Medulla oblongata (tissue), 1 donor: ENCODE data around the gene EXOC2.
"Not testable (repeated sequence)": the region's sequence is repeated elsewhere in the genome, so short reads cannot be mapped to it uniquely, and the experiment has no call there.

Source experiments
- DNase-seq: peaks from one replicate; pipeline ENCODE4 v3.0.0-alpha.2; 2015; ENCODE audit errors: extremely low spot score

The EXOC2 gene

DNA sequence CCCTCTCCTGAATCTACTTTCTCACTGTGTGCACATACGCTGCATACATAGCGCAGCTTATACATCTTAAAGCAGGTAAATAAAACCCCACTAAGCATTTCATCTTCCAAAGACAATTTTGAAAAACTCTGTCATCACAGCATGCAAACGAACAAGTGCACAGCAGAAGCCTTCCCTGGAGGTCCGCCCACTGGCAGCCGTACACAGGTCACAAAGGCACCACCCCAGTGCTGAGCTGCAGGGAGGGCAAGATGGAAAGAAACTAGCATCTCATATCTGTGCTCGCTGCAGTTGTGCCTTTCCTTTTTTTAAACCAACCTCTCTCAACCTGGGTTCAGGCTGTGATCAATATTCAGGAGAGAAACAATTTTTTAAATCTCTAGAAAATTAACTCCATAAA is 109.3 kb downstream of the EXOC2 start:
- DNase-seq = no peak

DNA sequence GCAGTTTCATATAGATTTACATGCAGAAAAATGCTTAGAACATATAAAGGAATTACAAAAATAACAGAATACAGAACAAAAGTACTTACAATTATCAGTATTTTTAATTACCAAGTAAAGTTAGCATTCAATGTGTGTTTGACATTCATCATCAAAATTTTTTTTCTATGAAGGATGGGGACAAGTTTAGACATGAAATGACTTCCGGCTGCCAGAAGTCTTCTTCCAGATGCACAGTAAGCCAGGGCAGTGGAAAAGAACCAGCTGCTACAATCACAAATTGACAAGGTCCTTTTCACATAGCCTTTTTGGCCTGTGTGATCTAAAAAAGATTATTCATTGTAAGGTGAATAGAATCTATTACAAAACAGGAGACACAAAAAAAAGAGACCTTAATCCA is 109.8 kb downstream of the EXOC2 start:
- no peak for DNase-seq

DNA sequence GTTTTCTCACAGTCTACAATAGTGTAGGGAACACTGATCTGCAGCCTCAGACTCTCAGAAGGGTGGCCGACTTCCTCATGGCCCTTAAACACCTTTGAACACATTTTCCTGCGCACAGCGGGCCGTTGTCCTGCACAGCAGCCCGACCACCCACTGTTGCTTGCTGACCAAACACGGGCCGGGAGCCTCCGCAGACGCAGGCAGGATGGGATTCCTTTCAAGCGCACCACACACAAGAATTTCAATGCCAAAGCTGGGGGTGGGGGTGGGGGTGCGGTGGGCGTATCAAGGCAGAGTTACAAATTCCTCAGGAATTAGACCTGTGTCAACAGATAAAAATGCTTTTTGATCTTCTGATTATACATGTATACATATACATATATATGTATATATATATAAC is 110.6 kb downstream of the EXOC2 start:
- DNase-seq = no peak

DNA sequence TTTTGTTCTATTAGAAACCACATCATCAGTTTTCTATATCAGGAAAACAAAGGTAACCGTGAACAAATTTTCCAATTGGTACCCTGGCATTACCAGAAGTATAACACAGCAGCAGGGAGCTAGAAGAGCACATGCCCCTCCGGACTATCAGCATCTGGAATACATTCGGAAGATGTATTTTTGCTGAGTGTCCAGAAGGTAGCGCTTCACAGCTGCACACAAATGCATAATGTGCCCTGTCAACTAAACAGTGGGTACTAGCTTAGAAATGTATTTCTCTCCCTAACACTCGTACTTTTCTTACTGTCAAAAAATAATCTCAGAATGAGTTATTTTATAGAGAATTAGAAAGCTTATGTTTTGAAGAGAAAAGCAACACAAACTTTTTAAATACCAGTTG is 113.6 kb downstream of the EXOC2 start:
- DNase-seq = no peak

DNA sequence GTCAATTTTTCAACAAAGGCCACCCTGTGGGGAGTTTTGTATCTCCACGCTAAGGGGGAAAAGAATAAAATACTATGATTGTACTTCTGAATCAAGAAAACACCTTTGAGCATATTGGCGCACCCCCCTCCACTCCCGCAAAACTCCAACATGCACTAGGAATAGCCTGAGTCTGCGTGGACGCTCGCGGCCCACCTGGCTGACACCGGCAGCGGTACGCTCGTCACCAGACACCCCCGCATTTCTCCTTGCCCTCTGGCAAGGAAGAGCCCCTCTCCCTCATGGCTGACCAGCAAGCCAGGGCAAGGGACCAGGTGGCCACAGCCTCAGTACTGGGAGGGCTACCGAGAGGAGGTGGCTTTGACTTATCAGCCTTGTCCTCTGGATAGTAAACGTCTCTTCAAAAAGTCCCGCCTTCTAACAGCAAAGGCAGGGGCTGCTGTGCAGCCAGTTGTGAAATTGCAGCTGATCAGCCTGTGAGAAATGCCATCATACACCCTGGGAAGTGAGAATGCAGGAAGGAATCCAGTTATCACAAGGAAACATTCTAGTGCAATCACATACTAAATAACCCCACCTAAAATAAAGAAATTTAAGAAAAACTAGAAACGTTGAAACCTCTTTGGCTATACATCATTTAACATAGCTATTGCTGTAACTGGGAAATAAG is 120.2 kb downstream of the EXOC2 start:
- DNase-seq = no peak

DNA sequence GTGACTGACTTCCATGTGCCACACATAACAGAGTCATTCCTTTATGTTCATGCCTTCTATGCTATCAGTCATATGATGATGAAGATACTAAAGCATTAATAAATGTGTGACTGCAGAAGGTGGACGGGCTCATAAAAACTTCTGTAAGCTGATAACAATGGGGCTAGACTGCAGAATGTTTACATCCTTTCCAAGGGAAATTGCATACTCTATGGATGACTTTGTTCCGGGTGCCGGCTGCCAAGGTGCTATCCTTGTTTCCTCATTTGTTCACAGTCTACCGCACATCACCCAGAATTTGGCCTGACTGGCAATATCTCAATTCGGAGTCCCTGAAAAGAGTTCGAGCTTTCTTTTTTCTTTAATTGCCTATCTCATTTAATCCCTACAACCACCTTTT is 121.0 kb downstream of the EXOC2 start:
- no peak for DNase-seq

DNA sequence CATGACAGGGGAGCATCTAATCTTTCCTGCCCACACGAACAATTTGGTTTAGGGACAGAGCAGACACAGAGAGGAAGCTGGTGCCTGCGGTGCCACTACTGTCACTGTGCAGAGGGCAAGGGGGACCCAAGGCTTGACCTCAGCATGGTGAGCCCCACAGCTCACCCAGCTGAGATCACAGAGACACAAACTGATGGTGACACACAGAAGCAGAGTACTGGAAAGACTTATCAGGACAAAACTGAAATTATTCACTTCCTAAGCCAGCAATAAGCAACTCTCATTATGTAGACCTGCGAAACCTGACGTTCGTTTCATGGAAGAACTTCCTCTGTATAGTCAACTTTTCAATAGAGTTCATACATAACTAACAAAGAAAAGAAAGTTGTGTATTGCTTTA is 122.1 kb downstream of the EXOC2 start:
- DNase-seq = no peak

DNA sequence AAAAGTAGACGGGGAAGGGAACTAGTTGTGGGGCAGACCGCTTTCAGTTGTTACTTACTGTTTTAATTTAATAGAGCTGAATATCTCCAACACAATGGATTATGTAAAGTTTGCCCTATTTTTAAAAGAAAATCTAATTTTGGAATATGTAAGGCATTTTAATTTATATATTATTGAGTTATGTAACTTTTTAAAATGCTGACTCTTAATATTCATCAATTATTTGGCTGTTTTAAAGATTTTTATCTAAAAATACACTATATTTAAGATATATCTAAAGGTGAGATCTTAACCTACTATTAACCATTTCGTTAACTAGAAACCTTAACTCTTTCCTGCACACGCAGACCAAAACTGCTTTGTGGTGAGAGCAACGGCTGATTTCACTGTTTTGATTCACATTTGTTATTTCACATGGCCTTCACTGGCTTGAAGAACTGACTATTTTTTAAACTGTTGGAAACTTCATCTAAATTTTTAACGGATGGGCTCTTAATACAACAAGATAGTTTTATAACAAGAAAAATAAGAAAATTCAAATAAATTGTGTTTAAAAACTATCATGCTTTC is 123.9 kb downstream of the EXOC2 start:
- DNase-seq = no peak

DNA sequence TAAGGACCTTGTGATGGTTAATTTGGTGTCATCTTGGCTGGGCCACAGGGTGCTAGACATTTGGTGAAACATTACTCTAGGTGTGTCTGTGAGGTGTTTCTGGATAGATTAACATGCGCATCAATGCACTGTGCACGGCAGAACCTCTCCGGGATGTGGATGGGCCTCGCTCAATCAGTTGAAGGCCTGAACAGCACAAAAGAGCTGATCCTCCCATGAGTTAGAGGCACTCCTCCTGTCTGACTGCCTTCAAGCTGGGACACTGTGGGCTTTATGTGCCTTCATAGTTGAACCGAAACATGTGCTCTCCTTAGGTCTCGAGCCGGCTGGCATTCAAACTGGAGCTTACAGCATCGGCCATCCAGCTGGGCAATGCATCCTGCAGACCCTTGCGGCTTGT is 124.9 kb downstream of the EXOC2 start:
- DNase-seq = no peak

DNA sequence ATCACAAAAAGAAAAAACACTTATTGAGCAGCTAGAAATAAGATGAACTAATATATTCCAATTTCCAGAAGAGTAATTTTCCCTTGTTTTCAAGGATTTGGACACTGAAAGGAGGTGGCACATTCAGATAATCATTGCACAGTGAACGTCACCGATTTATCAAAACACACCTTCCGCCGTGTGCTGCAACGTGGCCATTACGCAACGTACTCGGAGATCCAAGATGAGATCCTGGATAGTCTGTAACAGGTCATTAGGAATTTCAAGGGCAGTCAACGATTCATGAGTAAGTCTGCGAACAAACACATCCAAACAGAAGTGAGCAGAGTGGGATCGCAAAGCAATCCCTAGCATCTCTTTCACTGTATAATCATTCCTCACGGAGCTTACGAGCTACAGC is 129.1 kb downstream of the EXOC2 start:
- no peak for DNase-seq

DNA sequence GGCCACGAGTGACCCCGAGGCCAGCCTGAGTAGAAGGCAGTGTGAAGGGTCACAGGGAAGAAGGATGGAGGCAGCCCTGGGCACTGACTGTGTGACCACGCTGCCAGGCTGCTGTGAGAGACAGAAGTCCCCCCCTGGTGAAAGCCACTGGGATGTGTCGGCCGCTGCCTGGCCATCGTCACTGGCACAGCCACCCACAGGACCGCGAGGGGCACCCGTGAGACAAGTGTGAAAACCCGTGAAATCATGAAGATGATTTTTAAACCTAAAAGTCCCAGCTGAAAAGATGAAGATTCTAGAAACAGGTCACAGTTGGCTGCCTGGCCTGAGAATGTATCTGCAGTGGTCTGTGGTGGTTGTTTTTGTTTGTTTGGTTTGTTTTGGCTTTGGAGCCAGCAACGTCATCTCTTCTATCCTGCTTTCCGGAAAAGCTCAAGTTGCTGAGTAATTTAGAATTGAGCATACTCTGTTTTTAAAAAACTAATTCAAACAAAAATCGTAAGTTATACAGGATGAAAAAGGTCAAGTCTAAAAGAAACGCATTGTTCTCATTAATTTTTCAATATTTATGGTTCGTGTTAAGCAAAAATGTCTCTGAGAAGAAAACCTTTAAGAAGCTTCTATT is 130.8 kb downstream of the EXOC2 start:
- DNase-seq = no peak

DNA sequence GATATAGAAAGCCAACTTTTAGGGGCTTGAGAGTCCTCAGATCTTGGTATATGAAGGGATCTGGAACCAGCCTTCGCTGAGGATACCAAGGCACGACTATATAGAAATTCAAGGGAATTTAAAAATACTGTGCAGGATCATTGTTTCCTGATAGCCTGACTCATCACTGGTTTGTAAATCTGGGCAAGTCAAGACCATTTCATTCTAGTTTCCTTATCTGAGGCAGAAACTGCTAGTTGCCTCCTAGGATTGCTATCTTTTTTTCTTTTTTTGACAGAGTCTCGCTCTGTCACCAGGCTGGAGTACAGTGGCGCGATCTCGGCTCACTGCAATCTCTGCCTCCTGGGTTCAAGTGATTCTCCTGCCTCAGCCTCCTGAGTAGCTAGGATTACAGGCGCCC is 131.6 kb downstream of the EXOC2 start:
- not testable (repeated sequence) for DNase-seq

DNA sequence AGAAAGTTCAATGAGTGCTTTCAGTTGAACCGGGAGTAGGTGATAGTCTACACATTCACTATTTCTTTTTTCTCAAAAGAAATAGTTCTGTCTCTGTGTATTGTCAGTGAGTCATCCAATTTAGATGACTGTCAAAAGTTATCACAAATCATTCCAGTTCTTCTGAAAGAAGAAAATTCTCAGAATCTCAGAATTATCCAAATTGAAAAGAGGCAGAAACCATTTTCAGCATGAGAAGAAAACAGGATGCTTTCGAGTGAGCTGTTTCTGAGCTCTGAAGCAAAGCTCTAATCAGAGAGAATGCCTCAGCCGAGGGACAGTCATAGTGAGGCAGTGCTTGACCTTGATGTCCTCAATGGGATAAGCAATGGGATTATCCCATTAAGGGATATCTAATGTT is 134.0 kb downstream of the EXOC2 start:
- no peak for DNase-seq

DNA sequence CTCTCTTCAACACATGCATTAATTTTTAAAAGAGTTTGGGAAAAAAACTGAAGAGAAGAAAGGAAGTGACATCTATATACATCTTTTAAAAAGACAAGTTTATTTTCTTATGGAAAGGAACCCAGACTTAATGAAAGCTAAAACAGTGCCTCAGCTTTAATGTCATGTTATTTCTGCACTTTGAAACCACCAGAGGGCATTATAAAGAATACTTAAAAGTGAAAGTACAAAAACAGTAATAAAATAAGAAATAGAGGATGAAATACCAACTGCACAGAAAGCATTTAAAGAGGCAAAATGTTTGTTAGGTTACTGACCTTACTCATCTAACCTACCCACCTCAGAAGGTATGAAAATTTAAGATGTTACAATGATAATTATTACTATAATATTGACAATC is 134.8 kb downstream of the EXOC2 start:
- DNase-seq = no peak

DNA sequence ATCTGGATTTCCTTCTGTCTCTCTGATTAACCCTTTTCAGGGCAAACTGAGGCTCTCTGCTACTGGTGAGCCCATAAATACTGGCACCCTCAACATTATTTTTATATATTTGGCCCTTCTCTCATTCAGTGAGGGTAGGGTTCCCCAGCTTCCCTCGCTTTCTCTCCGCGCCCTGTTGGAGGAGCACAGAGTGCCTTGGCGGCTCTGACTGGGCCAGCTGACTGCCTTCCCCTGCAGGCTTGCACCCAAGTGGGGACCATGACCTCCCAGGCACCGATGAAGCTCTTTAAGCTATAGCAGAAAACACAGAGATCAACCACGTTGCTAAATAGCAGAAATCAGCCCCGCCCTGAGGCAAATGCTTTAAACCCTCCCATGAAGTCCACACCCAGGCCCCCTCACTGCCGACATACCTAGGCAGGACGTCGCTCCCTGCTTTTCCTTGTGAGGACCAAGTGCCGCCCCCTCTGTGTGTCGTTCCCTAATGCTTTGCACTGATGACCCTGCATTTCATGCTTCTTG is 141.0 kb downstream of the EXOC2 start:
- no peak for DNase-seq

DNA sequence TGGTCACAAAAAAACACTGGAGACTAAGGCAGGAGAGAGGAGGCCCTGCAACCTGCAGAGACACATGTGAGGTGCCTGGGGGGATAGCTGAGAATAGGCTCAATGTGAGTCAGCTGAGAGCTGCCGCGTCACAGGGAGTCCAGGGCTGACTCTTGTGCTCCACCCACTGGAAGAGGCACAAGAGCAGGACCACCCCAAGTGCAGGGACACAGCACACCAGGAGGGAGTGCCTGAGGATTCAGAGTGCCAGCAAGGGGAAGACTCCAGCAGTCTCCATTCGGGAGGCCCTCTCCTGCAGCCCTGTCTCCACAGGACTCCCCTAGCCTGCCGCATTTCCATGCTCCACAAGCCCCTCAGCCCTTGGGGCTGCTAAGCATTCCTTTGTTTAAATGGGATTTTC is 141.5 kb downstream of the EXOC2 start:
- DNase-seq = peak; percentile 24

DNA sequence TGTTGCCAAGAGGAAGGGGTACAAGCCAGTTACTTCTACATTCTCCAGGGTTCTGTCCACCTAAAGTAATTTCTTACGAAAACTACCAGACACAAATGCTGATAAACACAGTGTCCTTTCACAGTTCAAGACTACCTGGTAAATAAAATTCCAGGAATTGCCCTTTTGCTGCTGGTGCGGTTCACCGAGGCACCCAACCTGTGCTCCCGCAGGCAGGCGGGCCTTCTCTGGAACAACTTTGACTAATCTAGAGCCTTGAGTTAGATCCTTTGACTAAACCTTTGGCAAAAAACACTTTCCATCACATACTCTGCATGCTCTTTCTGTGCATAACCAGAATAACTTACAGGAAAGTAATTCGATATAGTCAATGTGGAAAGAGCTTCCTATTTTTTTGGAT is 143.0 kb downstream of the EXOC2 start:
- DNase-seq = no peak

DNA sequence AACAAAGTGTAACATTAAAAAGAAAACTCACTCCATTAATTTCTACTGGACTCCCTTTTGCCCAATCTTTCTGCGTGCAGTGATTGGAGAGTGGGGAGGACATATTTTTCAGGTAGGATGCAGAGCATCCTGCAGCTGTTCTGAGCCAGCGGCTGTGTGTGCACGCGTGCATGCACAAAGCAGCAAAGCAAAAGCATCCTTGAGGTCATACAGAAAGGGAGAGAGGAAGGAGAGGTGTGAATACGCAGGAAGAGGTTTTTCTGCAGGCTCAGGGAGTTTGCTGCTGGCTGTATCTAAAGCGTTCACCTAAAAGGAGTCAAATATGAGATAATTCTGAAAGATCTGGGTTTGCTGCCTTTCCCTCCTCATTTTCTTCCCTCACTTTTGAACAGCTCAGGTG is 144.4 kb downstream of the EXOC2 start:
- DNase-seq = no peak

DNA sequence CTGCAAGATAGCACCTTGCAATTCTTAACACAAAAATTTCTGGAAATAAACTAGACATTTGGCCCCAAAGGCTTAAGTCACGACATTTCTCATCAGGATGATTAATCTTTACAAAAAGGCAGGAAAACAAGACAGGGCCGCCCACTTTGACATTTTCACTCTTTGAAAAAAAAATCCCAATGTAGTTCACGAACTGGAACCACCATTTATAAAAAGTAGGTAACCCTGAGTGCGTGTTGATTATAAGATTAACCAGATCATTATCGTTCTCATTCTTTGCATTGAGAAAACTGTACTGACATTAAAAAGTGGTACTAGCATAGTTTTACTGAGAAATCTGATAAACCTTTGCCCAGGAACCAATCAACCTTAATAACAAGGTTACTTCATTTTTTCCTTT is 144.8 kb downstream of the EXOC2 start:
- no peak for DNase-seq

DNA sequence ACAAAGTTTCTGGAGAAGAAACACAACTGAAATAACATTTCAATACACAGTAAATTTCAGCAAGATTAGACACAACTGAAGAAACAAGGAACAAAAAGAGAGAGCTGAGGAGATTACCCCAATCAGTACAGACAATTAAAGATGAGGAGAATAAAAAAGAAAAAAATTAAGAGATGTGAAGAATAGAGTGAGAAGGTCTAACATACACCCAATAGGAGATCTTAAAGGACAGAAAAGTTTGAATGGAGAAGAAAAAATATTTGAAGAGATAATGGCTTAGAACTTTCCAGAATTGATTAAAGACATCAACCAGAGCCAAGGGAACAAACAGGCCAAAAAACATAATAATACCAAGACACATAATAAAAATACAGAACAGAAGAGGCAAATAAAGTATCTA is 152.4 kb downstream of the EXOC2 start:
- no peak for DNase-seq

DNA sequence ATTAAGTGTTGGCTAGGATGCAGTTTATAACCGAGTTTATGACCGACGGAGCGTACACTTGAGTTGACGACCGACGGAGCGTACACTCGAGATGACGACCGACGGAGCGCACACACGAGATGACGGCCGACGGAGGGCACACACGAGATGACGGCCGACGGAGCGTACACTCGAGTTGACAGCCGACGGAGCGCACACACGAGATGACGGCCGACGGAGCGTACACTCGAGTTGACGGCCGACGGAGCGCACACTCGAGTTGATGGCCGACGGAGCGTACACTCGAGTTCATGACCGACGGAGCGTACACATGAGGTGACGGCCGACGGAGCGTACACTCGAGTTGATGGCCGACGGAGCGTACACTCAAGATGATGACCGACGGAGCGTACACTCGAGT is 155.8 kb downstream of the EXOC2 start:
- no peak for DNase-seq

DNA sequence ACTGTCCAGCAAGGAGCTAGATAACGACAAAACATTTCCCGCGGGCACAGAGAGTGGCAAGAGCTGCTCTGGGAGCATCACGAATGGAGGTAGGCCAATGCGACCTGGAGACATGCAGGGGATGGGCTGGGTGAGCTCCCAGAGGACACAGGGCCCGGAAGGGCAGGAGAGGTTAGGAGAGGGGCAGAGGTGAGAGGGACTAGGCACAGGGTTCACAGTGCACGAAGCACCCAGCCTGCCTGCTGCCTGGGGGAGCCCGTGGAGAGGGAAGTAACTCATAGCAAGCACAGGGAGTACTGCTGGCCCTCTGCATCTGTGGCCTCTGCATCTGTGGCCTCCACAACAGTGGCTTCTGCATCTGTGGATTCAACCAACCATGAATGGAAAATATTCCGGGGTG is 162.5 kb downstream of the EXOC2 start:
- DNase-seq = no peak

DNA sequence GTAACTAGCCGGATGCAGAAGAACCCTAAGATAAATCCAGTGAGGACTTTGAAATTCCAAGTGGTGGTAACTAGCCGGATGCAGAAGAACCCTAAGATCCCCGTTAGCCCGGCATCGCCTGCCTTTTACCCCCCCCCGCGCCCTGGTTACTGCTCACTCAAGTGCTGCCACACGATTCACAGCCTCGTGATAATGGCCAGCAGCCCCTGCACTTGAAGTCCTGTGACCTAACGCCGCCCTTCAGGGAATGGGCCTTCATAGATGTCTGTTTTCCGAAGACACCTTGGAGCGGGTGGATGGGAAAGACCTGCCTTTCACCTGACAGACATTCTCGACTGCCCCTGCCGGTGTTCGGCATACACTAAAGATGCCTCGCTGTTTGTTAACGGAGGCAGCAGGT is 163.9 kb downstream of the EXOC2 start:
- DNase-seq = no peak
